H1 (cell line): ENCODE results near the gene BPHL. TPM values are rescaled to one million over a fixed set of nuclear protein-coding genes. Genes with fewer than 3 reads are reported as not detected.

Source experiments
- CTCF ChIA-PET: fragments of 300-600 bp; sonication (Branson Sonifier 250); formaldehyde crosslinking; loops from one replicate; lab custom pipeline; 2021; ENCODE audit not compliant: partially characterized antibody; lab: Charles Lee
- POLR2A ChIA-PET: fragments of 300-600 bp; sonication (Branson Sonifier 250); formaldehyde crosslinking; loops from one replicate; lab custom pipeline; 2021; ENCODE audit warnings: inconsistent platforms; ENCODE audit not compliant: partially characterized antibody; lab: Charles Lee
- DNase-seq, 2 experiments: peaks; one replicate each; pipeline versions ENCODE4 v3.0.0 to v3.0.0-alpha.2; 2010 to 2022; ENCODE audit warnings: low spot score in 2 of 2, low read depth in 1 of 2, mixed read lengths in 1 of 2
- FAIRE-seq: peaks from 2 replicates; lab custom pipeline; 2011; peaks lifted over from hg19 to GRCh38; lab: Jason Lieb, UNC
- H2AFZ ChIP-seq: 2 replicates; pipeline ENCODE4 v1.8.1; 2012; ENCODE audit warnings: low read length, inconsistent platforms
- H2AK5ac ChIP-seq: 2 replicates; pipeline ENCODE4 v1.6.1; 2013; ENCODE audit warnings: low read depth, low read length
- H2BK120ac ChIP-seq: replicated peaks from 2 replicates; pipeline ENCODE3; 2013; ENCODE audit warnings: low read depth, low read length, inconsistent platforms
- H2BK12ac ChIP-seq: 2 replicates; pipeline ENCODE4 v1.6.1; 2013; ENCODE audit warnings: low read depth, low read length
- H2BK15ac ChIP-seq: 2 replicates; pipeline ENCODE4 v1.6.1; 2013; ENCODE audit warnings: low read length
- H2BK20ac ChIP-seq: 2 replicates; pipeline ENCODE4 v1.6.1; 2013; ENCODE audit warnings: low read length
- H2BK5ac ChIP-seq: 2 replicates; pipeline ENCODE4 v1.6.1; 2013; ENCODE audit warnings: low read depth, low read length
- H3K14ac ChIP-seq: 2 replicates; pipeline ENCODE4 v1.6.1; 2013; ENCODE audit warnings: inconsistent platforms; ENCODE audit not compliant: insufficient read length
- H3K18ac ChIP-seq: 2 replicates; pipeline ENCODE4 v1.6.1; 2013; ENCODE audit warnings: low read length; ENCODE audit errors: extremely low read depth
- H3K23ac ChIP-seq: 2 replicates; pipeline ENCODE4 v1.6.1; 2013; ENCODE audit warnings: inconsistent platforms; ENCODE audit not compliant: insufficient read length
- H3K23me2 ChIP-seq: 2 replicates; pipeline ENCODE4 v1.6.1; 2013; ENCODE audit warnings: low read depth, low read length
- H3K27ac ChIP-seq: 2 replicates; pipeline ENCODE4 v1.6.1; 2011; ENCODE audit warnings: low read depth, low read length, inconsistent platforms
- H3K27me3 ChIP-seq, 4 experiments: replicated peaks in 1 of 4; 1 replicate in 1 of 4; 2 replicates in 3 of 4; pipeline versions ENCODE4 v1.6.1 to v1.8.1; 2011 to 2013; ENCODE audit warnings: low read length in 3 of 4, mild to moderate bottlenecking in 3 of 4, inconsistent platforms in 2 of 4, mixed read lengths in 2 of 4, moderate library complexity in 1 of 4; ENCODE audit not compliant: control insufficient read depth in 3 of 4, insufficient read depth in 3 of 4; ENCODE audit errors: extremely low read depth in 1 of 4
- H3K36me3 ChIP-seq, 4 experiments: 2 replicates each; pipeline versions ENCODE4 v1.6.1 to v1.8.1; 2011 to 2013; ENCODE audit warnings: mild to moderate bottlenecking in 4 of 4, low read length in 3 of 4, moderate library complexity in 2 of 4, control low read depth in 1 of 4, inconsistent platforms in 1 of 4; ENCODE audit not compliant: insufficient read depth in 4 of 4, control insufficient read depth in 2 of 4
- H3K4ac ChIP-seq: replicated peaks from 2 replicates; pipeline ENCODE3; 2013; ENCODE audit warnings: low read length, low read depth, mixed read lengths, inconsistent platforms; ENCODE audit not compliant: insufficient read length
- H3K4me1 ChIP-seq, 4 experiments: replicated peaks in 1 of 4; 1 replicate in 1 of 4; 2 replicates in 3 of 4; pipeline versions ENCODE4 v1.6.1 to v1.8.1; 2011 to 2013; ENCODE audit warnings: low read length in 3 of 4, inconsistent platforms in 2 of 4, mixed read lengths in 1 of 4; ENCODE audit not compliant: insufficient read depth in 4 of 4, control insufficient read depth in 3 of 4
- H3K4me2 ChIP-seq, 2 experiments: 2 replicates each; pipeline versions ENCODE4 v1.6.1 to v1.8.1; 2011 to 2013; ENCODE audit warnings: low read depth in 2 of 2, low read length in 2 of 2, control low read depth in 1 of 2, inconsistent platforms in 1 of 2, mild to moderate bottlenecking in 1 of 2; ENCODE audit not compliant: insufficient read depth in 1 of 2
- H3K4me3 ChIP-seq, 4 experiments: fragments of 200-600, 300-600 bp in 1 of 4; sonication (generic), shearing (Covaris generic), sonication (Bioruptor Twin) in 1 of 4; 2 replicates each; pipeline versions ENCODE4 v1.5.1 to v1.8.1; 2011 to 2016; ENCODE audit warnings: low read length in 4 of 4, low read depth in 3 of 4, control low read depth in 2 of 4, inconsistent platforms in 2 of 4, mild to moderate bottlenecking in 2 of 4, mixed read lengths in 1 of 4, moderate library complexity in 1 of 4; ENCODE audit not compliant: insufficient read depth in 2 of 4; ENCODE audit errors: extremely low read depth in 1 of 4
- H3K56ac ChIP-seq: replicated peaks from 2 replicates; pipeline ENCODE3; 2013; ENCODE audit warnings: low read depth, mild to moderate bottlenecking, mixed read lengths, low read length, inconsistent platforms; ENCODE audit not compliant: insufficient read length
- H3K79me1 ChIP-seq: 2 replicates; pipeline ENCODE4 v1.6.1; 2013; ENCODE audit warnings: low read depth, low read length, control low read depth
- H3K79me2 ChIP-seq, 2 experiments: 2 replicates each; pipeline versions ENCODE4 v1.6.1 to v1.8.1; 2012 to 2013; ENCODE audit warnings: low read length in 2 of 2, mild to moderate bottlenecking in 2 of 2, inconsistent platforms in 1 of 2; ENCODE audit not compliant: insufficient read depth in 2 of 2, control insufficient read depth in 1 of 2
- H3K9ac ChIP-seq, 4 experiments: replicated peaks in 1 of 4; 1 replicate in 1 of 4; 2 replicates in 3 of 4; pipeline versions ENCODE4 v1.6.1 to v1.8.1; 2011 to 2013; ENCODE audit warnings: low read depth in 3 of 4, low read length in 3 of 4, control low read depth in 2 of 4, mild to moderate bottlenecking in 2 of 4, moderate library complexity in 2 of 4, inconsistent platforms in 1 of 4; ENCODE audit errors: extremely low read depth in 1 of 4
- H3K9me3 ChIP-seq, 2 experiments: 2 replicates each; pipeline versions ENCODE4 v1.6.1 to v1.8.1; 2012 to 2013; ENCODE audit warnings: mild to moderate bottlenecking in 2 of 2, moderate library complexity in 2 of 2, control low read depth in 1 of 2, inconsistent platforms in 1 of 2, low read depth in 1 of 2, low read length in 1 of 2, mixed read lengths in 1 of 2; ENCODE audit not compliant: insufficient read depth in 2 of 2
- H4K20me1 ChIP-seq, 2 experiments: replicated peaks in 1 of 2; 2 replicates each; pipeline versions ENCODE3 to v1.8.1; 2011 to 2013; ENCODE audit warnings: inconsistent platforms in 2 of 2, low read length in 2 of 2, mild to moderate bottlenecking in 1 of 2; ENCODE audit not compliant: insufficient read depth in 2 of 2, control insufficient read depth in 1 of 2
- H4K5ac ChIP-seq: 2 replicates; pipeline ENCODE4 v1.6.1; 2013; ENCODE audit warnings: low read length, low read depth, mixed read lengths, inconsistent platforms; ENCODE audit not compliant: insufficient read length
- H4K8ac ChIP-seq: 2 replicates; pipeline ENCODE4 v1.8.0; 2013; ENCODE audit warnings: mild to moderate bottlenecking, moderate library complexity, low read length, inconsistent platforms; ENCODE audit not compliant: insufficient read depth; ENCODE audit errors: extremely low read depth
- H4K91ac ChIP-seq: replicated peaks from 2 replicates; pipeline ENCODE3; 2013; ENCODE audit warnings: low read length, mixed read lengths, inconsistent platforms; ENCODE audit not compliant: insufficient read length
- BCL11A ChIP-seq, 2 experiments: IDR thresholded peaks; one replicate each; pipeline ENCODE4 v1.6.1; 2011; ENCODE audit warnings: low read depth in 2 of 2, low read length in 2 of 2, mild to moderate bottlenecking in 2 of 2
- FOSL1 ChIP-seq: IDR thresholded peaks from 2 replicates; pipeline ENCODE4 v1.6.1; 2011; ENCODE audit warnings: mild to moderate bottlenecking, low read depth, low read length, moderate library complexity; ENCODE audit not compliant: insufficient read depth
- WGBS, 2 experiments: shearing (Covaris generic) in 1 of 2; methylation state at CpG; one replicate each; pipeline versions ENCODE4 v1.1.6 to v1.1.7; 2013 to 2015; ENCODE audit warnings: low lambda C conversion rate in 2 of 2, mixed read lengths in 2 of 2, inconsistent platforms in 1 of 2, low coverage in 1 of 2, missing lambda C conversion rate in 1 of 2; ENCODE audit not compliant: insufficient replicate concordance in 2 of 2, insufficient coverage in 1 of 2, insufficient read length in 1 of 2; ENCODE audit errors: extremely low coverage in 1 of 2, missing lambda C conversion rate in 1 of 2; 5-methylcytosine and 5-hydroxymethylcytosine counted together
- polyA plus RNA-seq, 7 experiments: library from polyadenylated mRNA; depleted of rRNA in 3 of 7; stranded (reverse) in 5 of 7; unstranded in 2 of 7; fragments of >200 nt in 5 of 7; fragments of 200-250 nt in 2 of 7; gene quantifications; 1 replicate in 5 of 7; 2 replicates in 1 of 7; 4 replicates in 1 of 7; pipeline versions ENCODE4 v1.2.1 to v1.2.3, GENCODE V29; 2011 to 2013; ENCODE audit warnings: missing spikeins in 2 of 7, mixed read lengths in 2 of 7
- total RNA-seq: library from RNA; stranded (reverse); fragmentation: NEBNext Ultra II Directional; extraction: Animal tissue kit (Norgen Biotek cat#: 25700); gene quantifications from 2 replicates; pipeline ENCODE4 v1.2.1, GENCODE V29; 2021

BPHL gene
- total and polyA plus RNA-seq, 2 of the 8 experiments (the other 6 are each of a cell fraction or from before 2014, with no cell fraction given) = 24.4 to 36.4 TPM

DNA sequence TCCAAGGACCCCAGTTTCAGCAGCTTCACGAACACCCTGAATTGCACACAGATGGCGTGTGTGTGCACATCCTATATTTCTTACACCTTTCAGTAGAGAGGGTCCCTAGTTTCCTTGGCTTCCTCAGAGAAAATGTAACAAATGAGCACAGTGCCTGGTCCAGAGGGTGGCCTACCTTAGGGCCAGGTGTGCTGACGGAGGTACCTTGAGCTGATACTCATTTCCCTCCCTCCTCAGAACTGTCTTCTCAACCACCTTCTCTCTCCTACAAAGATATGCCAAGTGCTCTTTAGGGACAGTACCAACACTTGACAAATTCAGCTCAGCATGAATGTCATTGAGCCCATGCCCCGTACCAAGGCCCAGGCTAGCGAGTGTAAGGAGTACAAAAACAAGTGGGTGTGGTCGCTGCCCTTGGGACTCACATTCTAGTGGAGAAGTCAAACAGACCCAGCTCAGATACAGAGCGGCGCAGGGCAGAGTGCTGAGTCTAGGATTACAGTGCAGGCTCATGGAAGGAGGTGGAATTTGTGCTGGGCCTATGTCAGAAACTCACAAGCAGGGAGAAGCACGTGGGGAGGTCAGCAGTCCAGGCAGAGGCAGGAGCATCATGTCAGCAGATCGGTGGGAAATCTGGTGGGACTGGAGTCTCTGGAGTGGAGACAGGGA is 9.6 kb upstream of the BPHL start:
- 94% methylated on average over 10 of the region's 10 CpGs; no CpG with 5 or more reads in 1 of the 2 experiments for WGBS, 2 experiments
- H3K9me3 ChIP-seq = no peaks in the 10 kb centered on the region

More for the DNA sequence above, 9.6 kb upstream of the BPHL start:
- H2AFZ ChIP-seq = no peak overlapping the region
- ChIA-PET CTCF (interaction anchor here (0.6 to 1.7 kb wide), 8 partner anchors 11 to 317 kb away, joined by 3 to 6 read pairs (median 4); no protein-coding TSS in a partner anchor), POLR2A (interaction anchor here (0.8 to 1.4 kb wide), 7 partner anchors 8 to 118 kb away, joined by 3 to 5 read pairs (median 3); partner anchors contain the start of gene RIPK1)
- no peak overlapping the region for H4K5ac ChIP-seq
- no peak overlapping the region for H4K8ac ChIP-seq
- H2AK5ac ChIP-seq = no peak overlapping the region
- H3K9ac ChIP-seq = no peak overlapping the region
- no peak overlapping the region for H4K91ac ChIP-seq
- no peak overlapping the region for H2BK120ac ChIP-seq
- H2BK5ac ChIP-seq = no peak overlapping the region
- H3K56ac ChIP-seq = no peak overlapping the region
- H3K79me2 ChIP-seq = no peaks in the 10 kb centered on the region
- H3K23ac ChIP-seq = no peak overlapping the region
- no peak overlapping the region for H2BK15ac ChIP-seq
- H3K4me1 ChIP-seq = no peaks in the 10 kb centered on the region
- H3K27ac ChIP-seq = no peak overlapping the region
- no peak overlapping the region for H3K4me2 ChIP-seq
- no peak overlapping the region for H2BK12ac ChIP-seq
- H3K27me3 ChIP-seq = no peaks in the 10 kb centered on the region
- H3K36me3 ChIP-seq = peaks cover 7 to 48% (median 35%) of the 10 kb centered on the region in 4 experiments
- no peak overlapping the region for H3K4me3 ChIP-seq
- DNase-seq (peak in 1 of 2 experiments; percentile 23), FAIRE-seq (no peak)
- no peak overlapping the region for H3K14ac ChIP-seq
- no peaks in the 10 kb centered on the region; the same call in 1 of the 2 replicates for H3K79me1 ChIP-seq
- no peaks in the 10 kb centered on the region for H3K23me2 ChIP-seq
- TF ChIP-seq FOSL1 (no peak), BCL11A (IDR thresholded peaks at IDR 0.05; ENCODE audit: low read depth in 2 of 2, low read length in 2 of 2) (no peak)
- no peak overlapping the region for H3K4ac ChIP-seq
- no peaks in the 10 kb centered on the region for H4K20me1 ChIP-seq
- no peak overlapping the region for H3K18ac ChIP-seq
- no peak overlapping the region for H2BK20ac ChIP-seq
